HepG2 (cell line): ENCODE results near the gene CAD. TPM values are rescaled to one million over a fixed set of nuclear protein-coding genes. Genes with fewer than 3 reads are reported as not detected.

Source experiments
- CHCHD3 ChIP-seq: sonication (generic); formaldehyde crosslinking; IDR thresholded peaks from 2 replicates; pipeline ENCODE4 v1.8.0; 2022; ENCODE audit warnings: mild to moderate bottlenecking, missing genetic modification reagents, moderate library complexity
- EP300 ChIP-seq, 3 experiments: sonication (generic) in 1 of 3; formaldehyde crosslinking in 1 of 3; IDR thresholded peaks; 2 replicates each; pipeline versions ENCODE4 v1.5.1 to v1.6.1; 2011 to 2020; ENCODE audit warnings: low read depth in 2 of 3, low read length in 2 of 3, borderline replicate concordance in 1 of 3, improper control_type of control experiment in 1 of 3, mild to moderate bottlenecking in 1 of 3, missing genetic modification reagents in 1 of 3, moderate library complexity in 1 of 3
- GMEB1 ChIP-seq: sonication (generic); formaldehyde crosslinking; IDR thresholded peaks from 2 replicates; pipeline ENCODE4 v1.5.1; 2020; ENCODE audit warnings: missing genetic modification reagents, mild to moderate bottlenecking, borderline replicate concordance
- KLF9 ChIP-seq: IDR thresholded peaks from 2 replicates; pipeline ENCODE4 v1.6.1; 2016; ENCODE audit warnings: low read depth
- MYC ChIP-seq: sonication (generic); formaldehyde crosslinking; IDR thresholded peaks from 2 replicates; pipeline ENCODE4 v1.9.0; 2021; ENCODE audit warnings: missing genetic modification reagents, borderline replicate concordance
- NCOA1 ChIP-seq: sonication (generic); formaldehyde crosslinking; IDR thresholded peaks from 2 replicates; pipeline ENCODE4 v1.9.0; 2021; ENCODE audit warnings: missing genetic modification reagents
- PRDM10 ChIP-seq: sonication (generic); formaldehyde crosslinking; IDR thresholded peaks from 2 replicates; pipeline ENCODE4 v1.4.0; 2020; ENCODE audit warnings: low read depth, missing genetic modification reagents
- SMARCE1 ChIP-seq: fragments of 450-650 bp; IDR thresholded peaks from 2 replicates; pipeline ENCODE4 v1.6.1; 2017; ENCODE audit warnings: borderline replicate concordance
- ZBTB4 ChIP-seq: sonication (generic); formaldehyde crosslinking; IDR thresholded peaks from 2 replicates; pipeline ENCODE4 v1.4.0; 2020; ENCODE audit warnings: missing genetic modification reagents, mild to moderate bottlenecking, borderline replicate concordance
- ZHX1 ChIP-seq: sonication (generic); formaldehyde crosslinking; IDR thresholded peaks from 2 replicates; pipeline ENCODE4 v1.8.1; 2022; ENCODE audit warnings: low read depth, mild to moderate bottlenecking, missing genetic modification reagents
- ZNF33A ChIP-seq: sonication (generic); formaldehyde crosslinking; IDR thresholded peaks from 2 replicates; pipeline ENCODE4 v1.5.1; 2020; ENCODE audit warnings: missing genetic modification reagents, mild to moderate bottlenecking, moderate library complexity, borderline replicate concordance
- ZNF800 ChIP-seq: sonication (generic); formaldehyde crosslinking; IDR thresholded peaks from 2 replicates; pipeline ENCODE4 v1.4.0; 2020; ENCODE audit warnings: missing genetic modification reagents
- polyA plus RNA-seq, 8 experiments: library from polyadenylated mRNA; depleted of rRNA in 3 of 8; stranded (reverse) in 7 of 8; unstranded in 1 of 8; fragments of >200 nt; fragmentation: Illumina TruSeq in 4 of 8; extraction: Trizol in 4 of 8; gene quantifications; 2 replicates each; pipeline versions ENCODE4 v1.2.1 to v1.2.3, GENCODE V29; 2011 to 2016; ENCODE audit warnings: low read depth in 4 of 8, missing spikeins in 1 of 8, mixed read lengths in 1 of 8; ENCODE audit not compliant: insufficient read depth in 1 of 8
- total RNA-seq, 5 experiments: library from RNA; depleted of rRNA; stranded (reverse); fragments of >200 nt; fragmentation: Illumina TruSeq; extraction: Trizol; gene quantifications; 2 replicates each; pipeline ENCODE4 v1.2.3, GENCODE V29; 2016; ENCODE audit warnings: low read depth in 1 of 5

The CAD gene
- total and polyA plus RNA-seq, 2 of the 13 experiments (the other 11 are each of a cell fraction or from before 2014, with no cell fraction given): 21.7 to 37.0 TPM

- TF ChIP-seq ZHX1 (CRISPR knock-in tag) (no peak), CHCHD3 (CRISPR knock-in tag) (0 out of 2 replicates have a peak, but pooled peaks have one; percentile 70), ZBTB4 (CRISPR knock-in tag) (no peak), KLF9 (CRISPR knock-in tag) (no peak), GMEB1 (CRISPR knock-in tag) (0 out of 2 replicates have a peak, but pooled peaks have one; percentile 49), ZNF800 (CRISPR knock-in tag) (peak; percentile 52; the same call in 1 of the 2 replicates), MYC (CRISPR knock-in tag) (peak; percentile 70), NCOA1 (no peak), EP300 (IDR thresholded peaks at IDR 0.05; ENCODE audit: low read depth in 2 of 2, low read length in 2 of 2) (no peak), EP300 (CRISPR knock-in tag; IDR thresholded peaks at IDR 0.05; ENCODE audit: borderline replicate concordance) (no peak), SMARCE1 (no peak), ZNF33A (CRISPR knock-in tag) (peak; percentile 63; the same call in 1 of the 2 replicates), PRDM10 (CRISPR knock-in tag) (peak; percentile 49)
Measured at GRCh38 chr2:27249891-27250651, 32.9 kb downstream of the CAD start (continued).
